DMS153 treated with DMSO at 0.1 percent for 48 hours (cell line): ENCODE data around the gene OVOL1.
A peak's percentile ranks its signal among the peaks of the same experiment; 100 is the strongest.
"Not testable (repeated sequence)": the region's sequence is repeated elsewhere in the genome, so short reads cannot be mapped to it uniquely, and the experiment has no call there.

ENCODE experiments used
- DNase-seq: peaks from one replicate; lab custom pipeline; 2025; ENCODE audit not compliant: unreplicated experiment; lab: John Stamatoyannopoulos, UW

Gene OVOL1

DNA sequence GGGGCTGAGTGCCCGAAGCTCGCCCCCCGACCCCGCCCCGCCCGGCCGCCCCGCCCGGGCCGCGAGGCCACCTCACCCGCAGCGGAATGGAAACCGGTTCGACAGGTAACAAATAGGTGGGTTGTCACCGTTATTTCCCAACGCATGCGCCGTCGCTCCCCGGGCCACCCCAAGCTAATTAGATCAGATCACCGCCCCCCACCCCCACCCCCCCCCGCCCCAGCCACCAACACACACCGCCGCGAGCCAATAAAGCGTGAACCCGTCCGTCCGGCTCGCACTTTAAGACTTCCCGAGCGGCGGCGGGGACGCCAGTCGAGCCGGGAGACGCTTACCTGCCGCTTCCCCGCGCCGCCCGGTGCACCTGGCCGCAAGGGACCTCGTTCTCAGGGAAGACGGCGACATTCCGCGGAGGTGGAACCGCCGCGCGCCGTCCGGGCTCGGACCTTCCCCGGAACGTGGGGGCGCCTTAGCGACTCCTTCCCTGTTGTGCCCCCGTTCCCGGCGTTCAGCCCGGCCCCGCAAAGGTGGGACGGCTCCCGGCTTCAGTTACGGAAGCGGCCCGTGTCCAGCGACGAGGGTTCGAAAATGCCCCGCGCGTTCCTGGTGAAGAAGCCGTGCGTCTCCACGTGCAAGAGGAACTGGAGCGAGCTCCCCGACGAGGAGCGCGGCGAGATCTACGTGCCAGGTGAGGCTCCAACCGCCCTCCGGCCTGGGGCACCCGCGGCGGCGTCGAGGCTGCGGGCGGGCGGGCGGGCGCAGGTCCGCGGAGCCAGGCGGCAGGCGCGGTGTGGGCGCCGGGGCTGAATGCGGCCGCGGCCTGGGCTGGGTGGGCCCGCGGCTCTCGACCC, at the start of gene OVOL1:
TSS of gene OVOL1 (plus strand) at position 278 of the 851 bp plus-strand sequence. CDS start at position 589, 311 bp downstream.
- peak; percentile 60 for DNase-seq

DNA sequence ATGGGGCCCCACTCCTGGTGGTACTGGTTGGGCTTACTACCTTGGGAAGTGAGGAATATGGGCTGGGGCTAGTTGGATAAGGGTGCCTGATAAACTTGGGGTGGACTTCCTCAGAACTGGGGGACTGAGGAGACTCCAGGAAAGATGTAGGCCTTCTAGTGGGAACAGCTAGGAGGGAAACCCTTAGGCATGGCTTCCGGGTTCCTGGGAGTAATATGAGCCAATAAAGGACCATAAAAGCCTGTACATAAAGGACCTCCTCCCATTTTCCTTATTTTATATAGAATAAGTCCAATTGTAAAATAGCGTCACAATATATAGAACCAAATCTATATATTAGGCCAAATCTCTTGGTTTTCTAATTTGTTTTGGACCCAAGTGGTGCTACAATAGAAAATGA, 47.8 kb upstream of the OVOL1 start:
- DNase-seq = no peak

DNA sequence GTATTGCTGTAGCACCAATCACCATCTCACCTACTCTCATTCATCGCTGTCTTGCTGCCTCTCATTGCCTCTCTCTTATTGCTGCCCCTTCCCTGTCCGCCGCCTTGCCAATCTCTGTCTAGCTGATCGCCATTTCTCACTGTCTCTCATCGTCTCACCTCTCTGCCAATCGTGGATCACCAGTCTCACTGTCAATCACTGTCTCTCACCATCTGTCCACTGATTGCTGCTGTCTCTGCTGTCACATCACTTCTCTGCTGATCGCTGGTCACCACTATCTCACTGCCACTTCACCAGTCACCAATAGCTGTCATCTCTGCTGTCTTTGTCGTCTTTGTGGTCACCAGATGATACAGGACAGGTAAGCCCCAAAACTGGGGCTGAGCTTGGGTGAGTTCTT, 45.7 kb upstream of the OVOL1 start:
- DNase-seq = no peak

DNA sequence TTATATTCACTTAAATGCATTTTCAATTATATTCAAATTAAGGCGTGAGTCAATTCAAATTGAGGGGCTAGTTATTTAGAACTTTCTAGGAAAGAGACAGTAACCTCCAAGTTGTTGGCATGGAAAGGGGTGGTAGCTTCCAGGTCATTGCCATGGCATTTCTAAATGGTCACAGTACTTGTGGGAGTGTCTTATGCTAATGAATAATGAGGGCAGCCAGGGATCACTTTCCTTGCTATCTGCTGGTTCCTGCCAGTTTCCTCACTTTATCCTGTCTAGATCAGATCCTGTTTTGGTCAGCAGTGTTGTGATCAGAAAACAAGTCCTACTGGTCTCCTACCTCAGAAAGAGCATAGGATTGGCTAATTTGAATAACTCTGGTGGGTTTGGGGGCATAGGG, 44.5 kb upstream of the OVOL1 start:
- no peak for DNase-seq

DNA sequence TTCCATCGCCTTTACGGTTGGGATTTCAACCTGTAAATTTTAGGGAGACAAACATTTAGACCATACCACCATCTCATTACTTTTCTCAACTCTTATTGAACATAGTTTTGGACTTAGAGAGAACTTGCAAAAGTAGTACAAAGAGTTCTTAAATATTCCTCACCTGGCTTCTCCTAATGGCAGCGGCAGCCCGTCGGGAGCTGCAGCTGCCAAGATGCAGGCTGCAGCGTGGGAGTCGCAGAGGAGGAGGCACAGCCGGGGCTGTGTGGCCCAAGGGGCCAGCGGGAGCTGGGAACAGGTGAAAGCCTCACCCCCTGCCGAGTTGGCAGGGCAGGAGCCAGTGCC, 43.2 kb upstream of the OVOL1 start:
- no peak for DNase-seq

DNA sequence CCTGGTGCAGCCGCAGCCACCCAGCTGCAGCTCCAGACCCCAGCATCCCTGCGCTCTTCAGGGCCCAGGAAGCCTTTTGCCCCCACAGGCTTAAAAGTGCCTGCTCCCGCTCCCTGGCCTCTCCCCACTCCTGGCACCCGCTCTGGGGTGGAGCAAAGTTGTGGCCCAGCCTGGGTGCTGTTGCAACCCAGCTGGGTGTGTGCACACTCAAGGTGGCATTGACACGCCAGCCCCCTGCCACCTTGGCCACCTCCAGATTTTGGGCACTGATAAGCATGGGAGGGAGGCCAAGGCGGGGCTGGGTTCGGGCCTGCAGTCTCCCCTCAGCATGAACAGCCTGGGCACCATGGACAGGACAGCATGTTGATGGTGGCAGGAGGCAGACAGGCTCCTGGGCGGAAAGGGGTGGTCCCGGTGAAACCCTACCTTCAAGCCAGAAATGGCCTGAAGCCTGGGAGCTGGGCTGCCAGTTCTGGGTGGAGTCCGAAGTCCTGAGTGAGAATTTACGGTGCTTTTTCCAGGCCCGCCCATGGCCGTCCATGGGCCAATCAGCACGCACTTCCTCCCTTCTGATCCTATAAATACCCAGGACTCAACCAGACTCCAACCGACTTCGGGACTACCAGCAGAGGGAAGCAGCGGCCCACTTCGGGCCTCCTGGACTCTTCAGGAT, 42.7 kb upstream of the OVOL1 start:
- peak; percentile 3 for DNase-seq

DNA sequence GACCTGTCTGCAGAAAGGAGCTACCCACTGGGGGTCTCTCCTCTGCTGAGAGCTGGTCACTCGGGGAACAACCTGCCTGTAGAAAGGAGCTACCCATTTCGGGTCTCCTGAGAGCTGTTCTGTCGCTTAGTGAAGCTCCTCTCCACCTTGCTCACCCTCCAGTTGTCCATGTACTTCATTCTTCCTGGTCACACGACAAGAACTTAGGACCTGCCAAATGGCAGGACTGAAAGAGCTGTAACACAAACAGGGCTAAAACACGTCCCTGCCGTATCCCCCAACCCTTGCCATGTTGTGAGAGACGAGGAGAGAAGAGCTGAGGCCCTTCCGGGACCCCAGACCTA, 42.2 kb upstream of the OVOL1 start:
- no peak for DNase-seq

DNA sequence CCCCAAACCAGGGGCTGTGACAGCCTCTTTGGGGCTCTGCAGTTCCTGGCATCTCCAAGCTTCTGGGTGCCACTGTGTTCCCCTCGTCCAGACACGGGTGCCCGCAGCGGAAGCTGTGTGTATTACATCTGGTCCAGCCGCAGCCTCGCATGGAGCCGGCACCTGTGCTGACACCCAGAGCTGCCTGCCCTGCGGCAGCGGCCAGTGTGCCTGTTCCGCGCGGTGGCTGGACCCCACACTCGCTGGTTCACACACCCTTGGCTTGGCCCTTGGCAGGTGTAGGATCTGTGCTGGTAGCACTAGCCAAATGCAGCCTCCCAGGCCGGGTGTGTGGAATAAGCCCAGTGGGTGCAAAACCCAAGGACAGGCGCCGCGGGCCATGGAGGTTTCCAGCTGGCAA, 41.8 kb upstream of the OVOL1 start:
- DNase-seq = no peak

DNA sequence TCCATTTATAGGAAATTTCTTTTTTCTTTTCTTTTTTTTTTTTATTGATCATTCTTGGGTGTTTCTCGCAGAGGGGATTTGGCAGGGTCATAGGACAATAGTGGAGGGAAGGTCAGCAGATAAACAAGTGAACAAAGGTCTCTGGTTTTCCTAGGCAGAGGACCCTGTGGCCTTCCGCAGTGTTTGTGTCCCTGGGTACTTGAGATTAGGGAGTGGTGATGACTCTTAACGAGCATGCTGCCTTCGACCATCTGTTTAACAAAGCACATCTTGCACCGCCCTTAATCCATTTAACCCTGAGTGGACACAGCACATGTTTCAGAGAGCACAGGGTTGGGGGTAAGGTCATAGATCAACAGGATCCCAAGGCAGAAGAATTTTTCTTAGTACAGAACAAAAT, 24.7 kb upstream of the OVOL1 start:
- not testable (repeated sequence) for DNase-seq

DNA sequence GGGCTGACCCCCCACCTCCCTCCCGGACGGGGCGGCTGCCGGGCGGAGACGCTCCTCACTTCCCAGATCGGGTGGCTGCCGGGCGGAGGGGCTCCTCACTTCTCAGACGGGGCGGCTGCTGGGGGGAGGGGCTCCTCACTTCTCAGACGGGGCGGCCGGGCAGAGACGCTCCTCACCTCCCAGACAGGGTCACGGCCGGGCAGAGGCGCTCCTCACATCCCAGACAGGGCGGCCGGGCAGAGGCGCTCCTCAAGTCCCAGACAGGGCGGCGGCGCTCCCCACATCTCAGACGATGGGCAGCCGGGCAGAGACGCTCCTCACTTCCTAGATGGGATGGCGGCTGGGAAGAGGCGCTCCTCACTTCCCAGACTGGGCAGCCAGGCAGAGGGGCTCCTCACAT, 24.0 kb upstream of the OVOL1 start:
- not testable (repeated sequence) for DNase-seq

DNA sequence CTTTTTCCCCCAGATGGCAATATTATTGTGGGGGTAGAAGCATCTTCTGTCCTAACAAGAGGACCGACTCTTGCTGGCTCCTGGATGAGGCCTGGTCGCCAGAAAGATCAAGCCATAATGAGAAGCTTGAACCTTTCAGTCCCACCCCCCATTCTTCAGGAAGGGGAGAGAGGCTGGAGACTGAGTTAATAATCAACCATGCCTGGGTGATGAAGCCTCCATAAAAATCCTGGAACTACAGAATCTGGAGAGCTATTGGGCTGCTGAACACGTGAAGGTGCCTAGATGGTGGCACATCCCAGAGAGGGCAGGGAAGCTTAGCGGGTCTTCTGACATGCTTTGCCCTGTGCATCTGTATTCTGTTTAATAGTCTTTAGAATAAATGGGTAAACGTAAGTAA, 22.4 kb upstream of the OVOL1 start:
- DNase-seq = no peak

DNA sequence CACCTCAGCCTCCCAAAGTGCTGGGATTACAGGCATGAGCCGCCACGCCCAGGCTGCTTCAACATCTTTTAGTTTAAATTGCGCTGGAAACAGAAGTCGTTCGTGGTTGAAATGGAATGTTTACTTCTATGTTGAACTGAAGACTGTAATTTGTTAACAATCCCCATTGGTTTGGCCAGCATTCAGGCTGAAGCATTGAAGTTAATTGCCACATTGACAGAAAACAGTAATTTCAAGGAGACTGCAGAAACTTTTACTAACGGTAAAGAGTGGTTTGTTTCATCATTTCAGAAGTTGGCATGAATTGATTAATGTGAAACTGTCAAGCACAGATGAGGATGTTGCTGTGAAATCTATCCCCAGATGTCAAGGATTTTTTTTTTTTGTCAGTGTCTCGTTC, 20.3 kb upstream of the OVOL1 start:
- no peak for DNase-seq

DNA sequence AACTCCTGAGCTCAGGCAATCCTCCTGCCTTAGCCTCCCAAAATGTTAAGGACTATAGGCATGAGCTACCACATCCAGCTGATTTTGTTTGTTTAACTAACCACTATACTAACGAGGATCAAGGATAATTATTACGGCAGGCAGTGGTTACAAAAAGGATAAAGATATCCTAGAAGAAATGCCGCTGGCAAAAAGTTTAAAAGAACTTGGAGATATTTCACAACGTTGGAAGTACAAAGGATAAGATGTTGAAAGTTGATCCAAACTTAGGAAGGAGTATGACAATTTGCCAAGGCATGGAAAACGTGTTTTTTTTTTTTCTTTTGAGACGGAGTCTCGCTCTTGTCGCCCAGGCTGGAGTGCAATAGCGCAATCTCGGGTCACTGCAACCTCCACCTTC, 19.5 kb upstream of the OVOL1 start:
- DNase-seq = no peak

DNA sequence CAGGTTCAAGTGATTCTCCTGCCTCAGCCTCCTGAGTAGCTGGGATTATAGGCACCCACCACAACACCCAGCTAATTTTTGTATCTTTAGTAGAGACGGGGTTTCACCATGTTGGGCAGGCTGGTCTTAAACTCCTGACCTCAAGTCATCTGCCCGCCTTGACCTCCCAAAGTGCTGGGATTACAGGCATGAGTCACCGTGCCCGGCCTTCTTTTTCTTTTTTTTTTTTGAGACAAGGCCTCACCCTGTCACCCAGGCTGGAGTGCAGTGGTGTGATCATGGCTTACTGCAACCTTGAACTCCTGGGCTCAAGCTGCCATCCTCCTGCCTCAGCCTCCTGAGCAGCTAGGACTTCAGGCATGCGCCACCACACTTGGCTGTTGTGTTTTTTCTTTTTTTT, 19.1 kb upstream of the OVOL1 start:
- not testable (repeated sequence) for DNase-seq

DNA sequence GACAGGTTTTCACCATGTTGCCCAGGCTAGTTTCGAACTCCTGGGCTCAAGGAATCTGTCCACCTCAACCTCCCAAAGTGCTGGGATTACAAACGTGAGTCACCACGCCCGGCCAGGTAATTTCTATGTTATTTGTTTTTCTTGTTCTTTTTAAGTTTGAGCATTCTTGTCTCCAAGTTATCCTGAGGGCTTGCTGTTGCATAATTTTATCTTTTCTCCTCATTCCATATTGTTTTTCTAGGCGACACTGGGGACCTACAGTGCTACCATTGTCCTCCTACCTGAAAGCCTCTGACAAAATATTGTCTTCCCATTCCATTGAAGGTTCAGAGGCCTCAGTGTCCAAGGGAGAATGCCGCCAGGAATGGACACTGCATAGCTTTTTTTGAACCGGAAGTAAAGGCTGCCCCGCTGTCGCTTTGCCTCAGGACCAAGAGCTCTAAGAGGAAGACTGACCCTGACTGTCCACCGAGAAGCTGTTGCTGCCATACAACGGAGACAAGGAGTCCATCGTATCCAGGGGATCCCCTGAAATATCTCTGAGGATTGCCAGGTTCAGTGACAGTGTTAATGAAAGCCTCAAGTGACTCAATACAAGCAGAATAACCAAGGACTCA, 15.8 kb upstream of the OVOL1 start:
- no peak for DNase-seq

DNA sequence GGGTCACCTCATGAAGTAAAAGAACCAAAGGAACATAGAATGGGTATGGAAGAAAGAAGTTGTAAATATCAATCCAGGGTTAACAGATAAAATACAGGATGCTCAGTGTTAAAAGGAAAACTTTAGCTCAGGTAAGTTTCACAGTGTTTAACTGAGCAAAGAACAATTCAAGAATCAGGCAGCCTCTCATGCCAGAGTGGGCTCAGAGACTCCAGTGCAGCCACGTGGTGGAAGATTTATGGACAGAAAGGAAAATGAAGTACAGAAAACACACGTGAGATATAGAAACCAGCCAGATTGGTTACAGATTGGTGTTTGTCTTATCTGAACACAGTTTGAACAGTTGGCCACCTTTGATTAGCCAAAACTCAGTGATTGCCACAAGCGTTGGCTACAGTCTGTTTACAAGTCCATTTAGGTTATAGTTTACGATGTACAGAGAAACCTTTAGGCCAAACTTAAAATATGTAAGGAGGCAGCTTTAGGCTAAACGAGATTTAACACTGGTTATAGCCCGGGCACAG, 15.2 kb upstream of the OVOL1 start:
- DNase-seq = no peak

DNA sequence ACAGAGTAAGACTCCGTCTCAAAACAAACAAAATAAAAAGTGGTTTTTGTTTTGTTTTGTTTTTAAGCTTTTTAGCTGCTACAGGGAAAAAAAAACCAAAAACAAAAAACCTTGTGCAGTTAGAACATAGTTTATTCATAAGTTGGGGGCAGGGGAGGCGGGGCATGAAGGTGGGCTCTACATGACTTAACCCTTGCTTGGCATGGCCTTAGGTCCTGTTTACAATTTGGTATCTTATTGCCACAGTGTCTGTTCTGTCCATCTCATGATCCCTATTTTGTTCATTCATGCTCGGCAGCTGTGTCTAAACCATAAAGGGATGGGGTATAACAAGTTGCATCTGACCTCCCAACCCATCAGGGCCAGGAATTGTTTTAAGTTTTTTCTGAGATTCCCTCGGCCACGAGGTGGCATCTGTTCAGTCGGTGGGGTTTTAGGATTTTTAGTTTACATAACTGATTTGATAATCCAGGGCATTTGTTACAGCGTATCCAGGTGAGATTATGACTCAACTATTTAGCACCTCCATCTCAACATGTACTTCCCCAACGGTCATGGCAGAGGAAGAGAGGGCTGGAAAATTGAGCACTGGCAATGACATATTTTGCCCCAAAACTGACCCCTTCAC, 13.0 kb upstream of the OVOL1 start:
- DNase-seq = no peak

DNA sequence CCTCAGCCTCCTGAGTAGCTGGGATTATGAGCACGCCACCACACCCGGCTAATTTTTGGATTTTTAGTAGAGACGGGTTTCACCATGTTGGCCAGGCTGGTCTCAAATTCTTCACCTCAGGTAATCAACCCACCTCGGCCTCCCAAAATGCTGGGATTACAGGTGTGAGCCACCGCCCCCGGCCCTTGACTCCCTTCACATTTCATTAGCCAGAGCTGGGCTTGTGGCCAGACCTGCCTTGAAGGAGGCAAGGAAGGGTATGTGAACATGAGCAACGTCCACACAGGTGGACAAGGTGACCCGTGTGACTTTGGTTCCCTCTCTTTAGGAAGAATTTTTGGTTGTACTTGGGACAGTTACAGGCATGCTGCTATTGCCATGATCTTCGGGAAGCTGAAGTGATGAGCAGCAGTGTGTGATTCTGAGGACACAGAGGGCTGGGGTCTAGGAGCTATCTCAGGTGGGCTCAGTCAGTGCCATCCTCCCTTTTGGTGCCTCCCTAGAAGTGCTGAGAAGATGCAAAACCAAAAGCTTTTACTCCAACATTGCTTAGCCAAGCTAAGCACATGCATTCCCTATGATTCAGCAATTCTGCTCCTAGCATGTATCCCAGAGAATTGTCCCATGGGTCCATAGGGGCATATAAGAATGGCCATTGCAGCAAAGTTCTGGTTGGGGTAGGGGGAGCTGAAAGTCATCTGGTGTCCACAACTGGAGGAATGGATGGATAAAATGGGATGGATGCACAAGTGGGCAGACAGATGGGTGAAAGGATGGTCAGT, 12.1 kb upstream of the OVOL1 start:
- DNase-seq = no peak

DNA sequence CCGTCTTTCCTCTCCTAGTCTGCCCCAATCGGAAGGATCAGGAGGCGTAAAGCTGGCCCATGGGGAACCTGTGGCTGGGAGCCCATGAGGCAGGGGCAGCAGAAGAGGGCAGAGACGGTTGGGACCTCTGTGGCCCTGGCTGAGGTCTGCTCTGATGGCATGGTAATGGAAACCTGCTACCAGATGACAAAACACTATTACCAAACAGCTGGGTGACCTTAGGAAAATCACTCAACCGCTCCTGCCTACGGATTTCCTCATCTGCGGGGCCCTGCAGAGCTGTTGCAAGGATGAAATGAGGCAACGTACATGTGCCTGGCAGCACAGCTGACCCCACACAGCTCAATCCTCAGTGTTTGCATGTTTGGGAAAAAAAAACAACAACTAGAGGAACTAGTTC, 10.7 kb upstream of the OVOL1 start:
- no peak for DNase-seq

DNA sequence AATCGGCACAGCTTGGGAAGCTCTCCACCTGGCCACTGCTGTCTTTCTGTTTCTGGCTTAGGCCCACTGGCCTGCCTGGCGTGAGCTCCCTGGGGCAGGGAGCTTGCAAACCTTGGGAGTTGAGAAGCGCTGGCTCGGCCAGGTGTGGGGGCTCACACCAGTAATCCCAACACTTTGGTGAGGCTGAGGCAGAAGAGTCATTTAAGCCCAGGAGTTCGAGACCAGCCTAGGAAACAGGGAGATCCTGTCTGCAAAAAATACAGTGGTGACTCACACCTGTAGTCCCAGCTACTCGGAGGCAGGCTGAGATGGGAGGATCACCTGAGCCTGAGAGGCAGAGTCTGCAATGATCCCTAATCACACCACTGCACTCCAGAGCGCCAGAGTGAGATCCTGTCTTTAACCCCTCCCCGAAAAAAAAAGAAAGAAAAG, 10.1 kb upstream of the OVOL1 start:
- DNase-seq = no peak

DNA sequence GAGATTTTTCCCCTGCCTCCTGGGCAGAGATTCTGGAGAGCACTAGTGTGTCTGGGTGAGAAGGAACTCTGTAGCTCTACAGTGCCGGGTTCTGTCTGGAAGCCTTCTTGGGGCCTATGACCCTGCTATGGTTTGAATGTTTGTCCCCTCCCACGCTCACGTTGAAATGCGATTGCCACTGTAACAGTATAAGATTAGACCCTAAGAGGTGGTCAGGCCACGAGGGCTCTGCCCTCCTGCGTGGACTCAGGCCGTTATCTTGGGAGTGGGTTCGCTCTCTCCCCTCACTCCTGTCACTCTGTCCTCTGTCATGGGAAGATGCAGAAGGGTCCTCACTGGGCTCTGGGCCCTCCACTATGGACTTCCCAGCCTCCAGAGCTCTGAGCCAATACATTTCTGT, 9.6 kb upstream of the OVOL1 start:
- no peak for DNase-seq
